Fibroblast of mammary gland (primary cell): ENCODE data around the gene GRAMD1B.
"Not testable (repeated sequence)": the region's sequence is repeated elsewhere in the genome, so short reads cannot be mapped to it uniquely, and the experiment has no call there.

ENCODE experiments used
- DNase-seq: peaks from one replicate; pipeline ENCODE4 v3.0.0-alpha.2; 2010; ENCODE audit warnings: low read depth
- H3K4me3 ChIP-seq: 2 replicates; pipeline ENCODE4 v1.5.1; 2011; ENCODE audit warnings: low read depth, mild to moderate bottlenecking, low read length, moderate library complexity; ENCODE audit not compliant: control insufficient read depth
- TF ChIP-seq, protein P1 (sequence below): conservative IDR thresholded peaks from 2 replicates; pipeline ENCODE4 v1.5.1; 2011; ENCODE audit warnings: low read depth, low read length, inconsistent platforms; ENCODE audit not compliant: control insufficient read depth, insufficient read depth

Gene GRAMD1B

DNA sequence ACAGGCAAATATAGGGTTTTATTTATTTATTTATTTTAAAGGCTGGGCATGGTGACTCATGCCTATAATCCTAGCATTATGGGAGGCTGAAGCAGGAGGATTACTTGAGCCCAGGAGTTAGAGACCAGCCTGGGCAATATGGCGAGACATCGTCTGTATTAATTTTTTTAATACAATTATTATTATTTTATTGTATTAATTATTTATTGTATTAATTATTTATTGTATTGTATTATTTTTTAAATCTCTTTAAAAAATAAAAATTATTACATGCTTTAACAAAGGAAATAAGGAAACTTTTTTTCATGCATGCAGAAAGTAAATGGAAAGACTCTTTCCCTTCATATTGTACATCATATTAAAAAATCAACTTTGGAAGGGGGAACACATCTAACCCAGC is 220.8 kb downstream of the GRAMD1B start:
- TF ChIP-seq, protein P1, sequence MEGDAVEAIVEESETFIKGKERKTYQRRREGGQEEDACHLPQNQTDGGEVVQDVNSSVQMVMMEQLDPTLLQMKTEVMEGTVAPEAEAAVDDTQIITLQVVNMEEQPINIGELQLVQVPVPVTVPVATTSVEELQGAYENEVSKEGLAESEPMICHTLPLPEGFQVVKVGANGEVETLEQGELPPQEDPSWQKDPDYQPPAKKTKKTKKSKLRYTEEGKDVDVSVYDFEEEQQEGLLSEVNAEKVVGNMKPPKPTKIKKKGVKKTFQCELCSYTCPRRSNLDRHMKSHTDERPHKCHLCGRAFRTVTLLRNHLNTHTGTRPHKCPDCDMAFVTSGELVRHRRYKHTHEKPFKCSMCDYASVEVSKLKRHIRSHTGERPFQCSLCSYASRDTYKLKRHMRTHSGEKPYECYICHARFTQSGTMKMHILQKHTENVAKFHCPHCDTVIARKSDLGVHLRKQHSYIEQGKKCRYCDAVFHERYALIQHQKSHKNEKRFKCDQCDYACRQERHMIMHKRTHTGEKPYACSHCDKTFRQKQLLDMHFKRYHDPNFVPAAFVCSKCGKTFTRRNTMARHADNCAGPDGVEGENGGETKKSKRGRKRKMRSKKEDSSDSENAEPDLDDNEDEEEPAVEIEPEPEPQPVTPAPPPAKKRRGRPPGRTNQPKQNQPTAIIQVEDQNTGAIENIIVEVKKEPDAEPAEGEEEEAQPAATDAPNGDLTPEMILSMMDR, result no peak
- no peak overlapping the region for H3K4me3 ChIP-seq
- DNase-seq, result no peak

DNA sequence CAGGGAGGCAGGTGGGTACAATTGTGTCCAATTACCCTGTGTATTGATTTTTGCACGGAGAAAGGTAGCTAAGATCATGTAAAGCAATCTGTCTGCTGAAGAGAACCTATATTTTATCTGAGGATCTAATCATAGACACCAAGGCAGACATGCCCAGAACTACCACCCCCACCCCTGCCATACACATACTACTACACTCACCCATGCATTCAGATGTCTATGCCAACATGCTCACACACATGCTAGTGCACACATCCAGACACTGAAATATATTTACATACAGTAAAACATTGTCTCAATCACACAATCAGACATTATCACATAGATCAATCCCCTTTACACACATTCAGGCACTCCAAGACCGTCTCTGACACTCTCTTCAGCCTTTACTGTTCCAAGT is 222.5 kb downstream of the GRAMD1B start:
- TF ChIP-seq, protein P1, result no peak
- no peak for DNase-seq
- no peak overlapping the region for H3K4me3 ChIP-seq

DNA sequence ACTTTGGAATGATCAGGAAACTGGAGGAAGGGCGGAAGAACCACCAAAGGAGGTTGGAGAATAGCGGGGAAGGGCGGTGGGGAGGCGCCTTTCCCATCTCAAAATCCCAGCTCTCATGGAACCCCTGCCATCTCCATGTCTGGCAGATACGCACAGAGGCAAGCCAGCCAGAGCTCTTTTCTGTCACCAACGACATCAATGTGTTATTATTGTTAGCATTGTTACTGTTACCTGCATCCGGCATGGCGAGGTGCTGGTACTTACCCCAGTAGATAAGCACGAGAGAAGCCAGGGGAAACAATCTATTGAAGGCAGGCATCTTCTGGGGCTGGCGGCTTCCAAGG is 223.4 kb downstream of the GRAMD1B start:
- no peak for DNase-seq
- TF ChIP-seq, protein P1, result no peak

DNA sequence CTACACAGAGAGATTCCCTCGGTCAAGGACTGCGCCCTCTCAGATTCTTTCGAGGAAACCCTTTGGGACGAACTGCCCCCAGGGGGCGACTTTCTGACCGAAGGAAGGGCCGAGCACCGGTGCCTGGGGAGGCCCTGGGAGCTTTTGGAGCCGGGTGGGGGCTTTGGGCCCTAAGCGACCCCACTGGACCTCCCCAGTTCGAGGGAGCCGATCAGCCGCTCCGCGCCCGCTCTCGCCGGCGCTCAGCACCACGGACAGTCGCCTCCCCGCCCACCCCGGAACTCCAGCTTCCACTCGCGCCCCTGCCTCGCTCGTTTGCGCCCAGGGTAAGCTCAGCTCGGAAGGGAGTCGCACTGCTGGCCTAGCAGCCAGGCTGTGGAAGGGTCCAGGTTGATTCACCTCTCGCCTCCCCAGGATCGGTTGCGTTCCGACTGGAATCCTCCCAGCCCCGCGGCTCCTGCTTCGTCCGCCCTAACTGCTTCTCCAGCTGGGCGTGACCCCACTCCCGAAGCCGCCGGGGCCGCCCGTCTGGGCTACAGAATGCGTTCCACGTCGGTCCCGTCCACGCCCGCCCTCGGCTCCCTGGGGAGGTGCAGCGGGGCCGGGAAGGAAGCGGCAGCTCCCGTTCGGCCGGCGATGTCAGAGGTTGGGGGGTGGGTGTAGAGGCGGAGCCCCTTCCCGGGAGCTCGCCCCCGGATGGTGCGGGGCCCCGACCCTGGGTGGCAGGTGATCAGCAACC is 223.9 kb downstream of the GRAMD1B start:
- TF ChIP-seq, protein P1, result no peak
- H3K4me3 ChIP-seq, result peak overlapping the region; percentile 47
- peak; percentile 18 for DNase-seq

More for the DNA sequence above, 223.4 kb downstream of the GRAMD1B start:
- no peak overlapping the region for H3K4me3 ChIP-seq

DNA sequence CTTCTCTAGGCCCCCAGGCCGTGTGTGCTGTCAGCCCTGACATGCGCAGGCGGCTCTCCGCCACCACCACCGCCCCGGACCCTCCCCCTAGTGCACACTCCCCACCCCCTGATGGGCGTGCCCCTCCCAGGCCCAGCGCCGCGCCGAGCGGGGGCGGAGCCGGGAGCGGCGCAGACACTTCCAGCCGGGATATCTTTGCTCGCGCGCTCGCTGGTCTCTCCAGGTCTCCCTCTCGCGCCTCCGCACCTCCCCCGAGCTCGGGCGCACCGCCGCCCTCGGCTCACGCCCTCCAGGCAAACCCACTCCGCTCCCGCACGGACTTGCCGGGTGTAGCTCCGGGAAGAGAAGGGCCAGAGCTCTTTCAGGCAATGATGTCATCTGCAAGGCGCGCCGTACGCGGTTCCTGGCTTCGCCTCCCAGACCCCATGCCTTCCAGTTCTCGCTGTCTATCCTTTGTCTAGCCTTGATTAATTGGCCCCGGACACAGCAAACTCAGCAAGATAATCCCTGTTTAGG is 224.6 kb downstream of the GRAMD1B start, which contains the start of gene SCN3B:
TSS of gene SCN3B (minus strand) at position 59 of the 516 bp plus-strand sequence. CDS start 823 bp downstream, outside the sequence.
- H3K4me3 ChIP-seq, result peak within 1 kb of the TSS; percentile 47
- TF ChIP-seq, protein P1, result no peak
- DNase-seq, result peak; percentile 39

DNA sequence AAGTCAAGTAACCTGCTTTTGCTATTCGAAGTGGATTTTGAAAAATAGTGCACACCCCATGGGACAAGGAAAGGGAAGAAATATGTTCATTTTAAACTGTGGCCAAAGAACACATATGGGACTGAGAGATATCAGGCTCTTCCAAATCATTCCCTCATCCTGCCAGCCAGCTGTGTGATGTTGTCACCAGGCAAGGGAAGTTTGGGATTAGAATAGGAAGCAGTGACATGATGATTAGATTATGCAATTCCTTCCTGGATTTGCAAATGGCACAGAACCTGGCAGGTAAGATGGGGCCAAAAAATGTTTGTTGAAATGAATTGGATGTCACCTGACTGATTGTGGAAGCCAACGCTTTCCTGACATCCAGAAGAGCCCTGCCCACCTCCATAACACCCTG is 229.2 kb downstream of the GRAMD1B start:
- TF ChIP-seq, protein P1, result no peak
- no peak for DNase-seq
- no peak overlapping the region for H3K4me3 ChIP-seq

DNA sequence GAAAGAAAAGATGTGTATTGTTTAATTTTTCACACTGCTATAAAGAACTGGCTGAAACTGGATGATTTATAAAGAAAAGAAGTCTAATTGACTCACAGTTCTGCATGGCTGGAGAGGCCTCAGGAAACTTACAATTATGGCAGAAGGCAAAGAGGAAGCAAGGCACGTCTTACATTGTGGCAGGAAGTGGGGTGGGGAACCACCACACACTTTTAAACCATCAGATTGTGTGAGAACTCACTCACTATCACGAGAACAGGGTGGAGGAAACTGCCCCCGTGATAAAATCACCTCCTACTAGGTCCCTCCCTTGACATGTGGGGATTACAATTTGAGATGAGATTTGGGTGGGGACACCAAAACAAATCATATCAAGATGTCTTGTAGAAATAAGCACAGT is 229.9 kb downstream of the GRAMD1B start:
- not testable (repeated sequence) for DNase-seq, H3K4me3 ChIP-seq
